Activated naive CD4-positive, alpha-beta T cell treated with anti-CD3 and anti-CD28 coated beads for 36 hours (primary cell): ENCODE measurements around the gene CDC6. TPM values are rescaled to one million over a fixed set of nuclear protein-coding genes. Genes with fewer than 3 reads are reported as not detected.

Source experiments
- CTCF ChIA-PET: fragments of 350-600 bp; sonication (Branson Sonifier 250); formaldehyde crosslinking; loops from one replicate; lab custom pipeline; 2021; ENCODE audit warnings: antibody characterized with exemption; lab: Charles Lee
- DNase-seq: peaks from one replicate; pipeline ENCODE4 v3.0.0-alpha.2; 2020
- H3K27ac Mint-ChIP-seq: one replicate; pipeline ENCODE4 v1.8.0; 2021; ENCODE audit warnings: mild to moderate bottlenecking, mixed read lengths
- H3K27me3 Mint-ChIP-seq: one replicate; pipeline ENCODE4 v1.8.0; 2021; ENCODE audit warnings: low read depth, mixed read lengths
- H3K36me3 Mint-ChIP-seq: one replicate; pipeline ENCODE4 v1.8.0; 2021; ENCODE audit warnings: low read depth, mixed read lengths
- H3K4me1 Mint-ChIP-seq: one replicate; pipeline ENCODE4 v1.8.0; 2021; ENCODE audit warnings: low read depth, mixed read lengths
- H3K4me3 Mint-ChIP-seq: one replicate; pipeline ENCODE4 v1.8.0; 2021; ENCODE audit warnings: mild to moderate bottlenecking, moderate library complexity, mixed read lengths
- H3K9me3 Mint-ChIP-seq: one replicate; pipeline ENCODE4 v1.8.0; 2021; ENCODE audit warnings: mixed read lengths
- intact Hi-C: fragments of 100-400 bp; cut with micrococcal nuclease; formaldehyde crosslinking; loops from one replicate; pipeline ENCODE4 v1.15.1; 2023
- total RNA-seq, 2 experiments: library from RNA; stranded (reverse); gene quantifications; one replicate each; pipeline ENCODE4 v1.2.3, GENCODE V29; 2021

CDC6 gene
- total RNA-seq, 2 experiments from 2014 or later, result 86.5 to 90.4 TPM

GRCh38 chr17:40264458-40265185, 23.1 kb upstream of the CDC6 start:
- no peaks in the 10 kb centered on the region for H3K27me3 Mint-ChIP-seq
- H3K27ac Mint-ChIP-seq, result no peak overlapping the region
- DNase-seq, result no peak
- CTCF ChIA-PET, result interaction anchor here (0.8 kb wide), 1 partner anchor 63 kb away, joined by 4 read pairs; no protein-coding TSS in a partner anchor
- H3K4me3 Mint-ChIP-seq, result no peak overlapping the region
- intact Hi-C loops, result no loop called here
- H3K36me3 Mint-ChIP-seq, result peaks cover 11% of the 10 kb centered on the region
- no peaks in the 10 kb centered on the region for H3K9me3 Mint-ChIP-seq
- peaks cover 10% of the 10 kb centered on the region for H3K4me1 Mint-ChIP-seq

- H3K27me3 Mint-ChIP-seq, result no peaks in the 10 kb centered on the region
- H3K9me3 Mint-ChIP-seq, result no peaks in the 10 kb centered on the region
- no peak overlapping the region for H3K4me3 Mint-ChIP-seq
- no peak overlapping the region for H3K27ac Mint-ChIP-seq
- peaks cover 11% of the 10 kb centered on the region for H3K36me3 Mint-ChIP-seq
- intact Hi-C loops, result no loop called here
- CTCF ChIA-PET, result no interaction called here
- no peak for DNase-seq
- peaks cover 10% of the 10 kb centered on the region for H3K4me1 Mint-ChIP-seq
Observed at GRCh38 chr17:40265337-40265736, 22.3 kb upstream of the CDC6 start.

- Mint-ChIP-seq H3K4me3 (no peak overlapping the region), H3K9me3 (no peaks in the 10 kb centered on the region), H3K27me3 (no peaks in the 10 kb centered on the region), H3K36me3 (peaks cover 7% of the 10 kb centered on the region), H3K4me1 (peaks cover 10% of the 10 kb centered on the region), H3K27ac (no peak overlapping the region)
- no peak for DNase-seq
- intact Hi-C loops, result no loop called here
- CTCF ChIA-PET, result interaction anchor here (0.6 to 1.9 kb wide), 5 partner anchors 17 to 93 kb away, joined by 3 to 4 read pairs (median 3); no protein-coding TSS in a partner anchor
Observed at GRCh38 chr17:40266882-40267281, 20.8 kb upstream of the CDC6 start.

- Mint-ChIP-seq H3K27ac (no peak overlapping the region), H3K9me3 (no peaks in the 10 kb centered on the region), H3K27me3 (no peaks in the 10 kb centered on the region), H3K4me1 (no peaks in the 10 kb centered on the region), H3K4me3 (no peak overlapping the region), H3K36me3 (peaks cover 5% of the 10 kb centered on the region)
- intact Hi-C loops, result no loop called here
- CTCF ChIA-PET, result interaction anchor here (0.6 to 1.9 kb wide), 4 partner anchors 60 to 95 kb away, joined by 3 to 4 read pairs (median 3); no protein-coding TSS in a partner anchor
- no peak for DNase-seq
Observed at GRCh38 chr17:40268141-40268712, 19.5 kb upstream of the CDC6 start.

- CTCF ChIA-PET, result no interaction called here
Observed at GRCh38 chr17:40278414-40278813, 9.3 kb upstream of the CDC6 start.

GRCh38 chr17:40279402-40279801, 8.3 kb upstream of the CDC6 start:
- Mint-ChIP-seq H3K27me3 (no peaks in the 10 kb centered on the region), H3K9me3 (no peaks in the 10 kb centered on the region), H3K4me1 (peaks cover 20% of the 10 kb centered on the region), H3K27ac (no peak overlapping the region), H3K4me3 (no peak overlapping the region), H3K36me3 (peaks cover 13% of the 10 kb centered on the region)
- intact Hi-C loops, result no loop called here
- DNase-seq, result no peak
- CTCF ChIA-PET, result no interaction called here

More at GRCh38 chr17:40278414-40278813, 9.3 kb upstream of the CDC6 start:
- peaks cover 12% of the 10 kb centered on the region for H3K4me1 Mint-ChIP-seq
- H3K36me3 Mint-ChIP-seq, result peaks cover 15% of the 10 kb centered on the region
- no peak for DNase-seq
- H3K9me3 Mint-ChIP-seq, result no peaks in the 10 kb centered on the region
- H3K27me3 Mint-ChIP-seq, result no peaks in the 10 kb centered on the region
- no peak overlapping the region for H3K27ac Mint-ChIP-seq
- intact Hi-C loops, result no loop called here
- no peak overlapping the region for H3K4me3 Mint-ChIP-seq

GRCh38 chr17:40281663-40282062, 6.0 kb upstream of the CDC6 start:
- H3K36me3 Mint-ChIP-seq, result peaks cover 11% of the 10 kb centered on the region
- no peak overlapping the region for H3K4me3 Mint-ChIP-seq

GRCh38 chr17:40283662-40284061, 4.0 kb upstream of the CDC6 start:
- Mint-ChIP-seq H3K27me3 (no peaks in the 10 kb centered on the region), H3K4me1 (peaks cover 35% of the 10 kb centered on the region), H3K4me3 (no peak overlapping the region), H3K9me3 (no peaks in the 10 kb centered on the region), H3K36me3 (peaks cover 9% of the 10 kb centered on the region), H3K27ac (peak overlapping the region; percentile 88)
- intact Hi-C loops, result loop anchor here (1.0 to 10.0 kb wide), 3 partner anchors 35 to 509 kb away; no protein-coding TSS in a partner anchor
- CTCF ChIA-PET, result interaction anchor here (0.6 to 1.4 kb wide), 4 partner anchors 17 to 252 kb away, joined by 3 to 4 read pairs (median 3); no protein-coding TSS in a partner anchor
- no peak for DNase-seq

More at GRCh38 chr17:40281663-40282062, 6.0 kb upstream of the CDC6 start:
- Mint-ChIP-seq H3K9me3 (no peaks in the 10 kb centered on the region), H3K27ac (peak overlapping the region; percentile 21), H3K27me3 (no peaks in the 10 kb centered on the region), H3K4me1 (peaks cover 26% of the 10 kb centered on the region)
- CTCF ChIA-PET, result interaction anchor here (0.5 to 0.8 kb wide), 3 partner anchors 76 to 170 kb away, joined by 3 to 5 read pairs (median 4); no protein-coding TSS in a partner anchor
- intact Hi-C loops, result loop anchor here (10.0 kb wide), 1 partner anchor 507 kb away; no protein-coding TSS in a partner anchor
- DNase-seq, result no peak

- peak overlapping the region; percentile 55 for H3K27ac Mint-ChIP-seq
- DNase-seq, result no peak
- H3K9me3 Mint-ChIP-seq, result no peaks in the 10 kb centered on the region
- CTCF ChIA-PET, result interaction anchor here (0.6 to 1.4 kb wide), 5 partner anchors 17 to 251 kb away, joined by 3 to 4 read pairs (median 3); no protein-coding TSS in a partner anchor
- peaks cover 38% of the 10 kb centered on the region for H3K4me1 Mint-ChIP-seq
- intact Hi-C loops, result loop anchor here (10.0 kb wide), 1 partner anchor 509 kb away; no protein-coding TSS in a partner anchor
- H3K36me3 Mint-ChIP-seq, result peaks cover 12% of the 10 kb centered on the region
- H3K27me3 Mint-ChIP-seq, result no peaks in the 10 kb centered on the region
- peak overlapping the region; percentile 27 for H3K4me3 Mint-ChIP-seq
Observed at GRCh38 chr17:40284085-40284713, 3.5 kb upstream of the CDC6 start.

GRCh38 chr17:40286473-40286872, 1.2 kb upstream of the CDC6 start:
- no peaks in the 10 kb centered on the region for H3K27me3 Mint-ChIP-seq
- no peak for DNase-seq
- H3K4me3 Mint-ChIP-seq, result no peak overlapping the region
- peaks cover 55% of the 10 kb centered on the region for H3K4me1 Mint-ChIP-seq
- intact Hi-C loops, result loop anchor here (10.0 kb wide), 1 partner anchor 512 kb away; no protein-coding TSS in a partner anchor
- CTCF ChIA-PET, result interaction anchor here (0.6 to 1.5 kb wide), 2 partner anchors 31 to 88 kb away, joined by 4 read pairs; no protein-coding TSS in a partner anchor
- H3K36me3 Mint-ChIP-seq, result peaks cover 34% of the 10 kb centered on the region
- H3K9me3 Mint-ChIP-seq, result no peaks in the 10 kb centered on the region
- peak overlapping the region; percentile 36 for H3K27ac Mint-ChIP-seq

GRCh38 chr17:40287159-40287493, 553 bp upstream of the CDC6 start:
- no peaks in the 10 kb centered on the region for H3K27me3 Mint-ChIP-seq
- CTCF ChIA-PET, result interaction anchor here (0.6 kb wide), 1 partner anchor 274 kb away, joined by 3 read pairs; no protein-coding TSS in a partner anchor
- no peak for DNase-seq
- H3K4me1 Mint-ChIP-seq, result peaks cover 53% of the 10 kb centered on the region
- H3K4me3 Mint-ChIP-seq, result peak overlapping the region; percentile 99
- intact Hi-C loops, result loop anchor here (1.0 to 10.0 kb wide), 5 partner anchors 31 to 512 kb away; partner anchors contain the start of gene WIPF2
- peaks cover 36% of the 10 kb centered on the region for H3K36me3 Mint-ChIP-seq
- no peaks in the 10 kb centered on the region for H3K9me3 Mint-ChIP-seq
- H3K27ac Mint-ChIP-seq, result peak overlapping the region; percentile 53
